ENCODE results near the gene AKT2.

Gene AKT2

GRCh38 chr19:40315812-40316470 is 30.8 kb upstream of the AKT2 start:
- DNase-seq (ENCODE audit: low read depth, low spot score), result no peak
- no peak overlapping the region for H3K4me3 ChIP-seq (ENCODE audit: low read depth, low read length)
- ChIA-PET CTCF (interaction anchor here (1.0 to 7.1 kb wide), 4 partner anchors 11 to 319 kb away, joined by 3 to 57 read pairs (median 4); no protein-coding TSS in a partner anchor), POLR2A (no interaction called here)
- no peak for TF ChIP-seq CTCF (IDR thresholded peaks at IDR 0.05; ENCODE audit: insufficient read depth, low read length, missing control alignments)

GRCh38 chr19:40314656-40315055 is 29.5 kb upstream of the AKT2 start:
- ChIA-PET CTCF (interaction anchor here (1.4 to 7.1 kb wide), 2 partner anchors 9 to 12 kb away, joined by 4 to 57 read pairs; no protein-coding TSS in a partner anchor), POLR2A (no interaction called here)
- H3K4me3 ChIP-seq (ENCODE audit: low read depth, low read length), result no peak overlapping the region
- DNase-seq (ENCODE audit: low read depth, low spot score), result no peak
- TF ChIP-seq CTCF (IDR thresholded peaks at IDR 0.05; ENCODE audit: insufficient read depth, low read length, missing control alignments), result no peak

GRCh38 chr19:40313229-40313983 is 28.3 kb upstream of the AKT2 start:
- ChIA-PET CTCF (interaction anchor here (7.1 kb wide), 1 partner anchor 8 kb away, joined by 57 read pairs; no protein-coding TSS in a partner anchor), POLR2A (interaction anchor here (0.6 kb wide), 1 partner anchor 8 kb away, joined by 4 read pairs; no protein-coding TSS in a partner anchor)
- no peak overlapping the region for H3K4me3 ChIP-seq (ENCODE audit: low read depth, low read length)
- no peak for DNase-seq (ENCODE audit: low read depth, low spot score)
- no peak for TF ChIP-seq CTCF (IDR thresholded peaks at IDR 0.05; ENCODE audit: insufficient read depth, low read length, missing control alignments)

- ChIA-PET CTCF (interaction anchor here (7.1 kb wide), 1 partner anchor 7 kb away, joined by 57 read pairs; no protein-coding TSS in a partner anchor), POLR2A (no interaction called here)
- no peak for DNase-seq (ENCODE audit: low read depth, low spot score)
- H3K4me3 ChIP-seq (ENCODE audit: low read depth, low read length), result no peak overlapping the region
- no peak for TF ChIP-seq CTCF (IDR thresholded peaks at IDR 0.05; ENCODE audit: insufficient read depth, low read length, missing control alignments)
Observed at GRCh38 chr19:40312533-40312932, 27.4 kb upstream of the AKT2 start.

GRCh38 chr19:40309666-40310065 is 24.5 kb upstream of the AKT2 start:
- no peak overlapping the region for H3K4me3 ChIP-seq (ENCODE audit: low read depth, low read length)
- no peak for DNase-seq (ENCODE audit: low read depth, low spot score)
- TF ChIP-seq CTCF (IDR thresholded peaks at IDR 0.05; ENCODE audit: insufficient read depth, low read length, missing control alignments), result no peak
- ChIA-PET CTCF (interaction anchor here (0.9 to 3.4 kb wide), 5 partner anchors 10 to 325 kb away, joined by 3 to 11 read pairs (median 5); no protein-coding TSS in a partner anchor), POLR2A (interaction anchor here (0.6 kb wide), 1 partner anchor 31 kb away, joined by 3 read pairs; no protein-coding TSS in a partner anchor)

GRCh38 chr19:40305403-40305802 is 20.3 kb upstream of the AKT2 start:
- DNase-seq (ENCODE audit: low read depth, low spot score), result peak; percentile 60
- peak; percentile 65 for TF ChIP-seq CTCF (IDR thresholded peaks at IDR 0.05; ENCODE audit: insufficient read depth, low read length, missing control alignments)
- H3K4me3 ChIP-seq (ENCODE audit: low read depth, low read length), result no peak overlapping the region
- ChIA-PET CTCF (interaction anchor here (0.6 to 3.1 kb wide), 58 partner anchors 8 to 330 kb away, joined by 3 to 57 read pairs (median 5); partner anchors contain the start of genes AKT2, BLVRB, C19orf47 and LTBP4), POLR2A (interaction anchor here (0.7 to 1.1 kb wide), 5 partner anchors 9 to 129 kb away, joined by 3 to 4 read pairs (median 3); partner anchors contain the start of gene SERTAD1)
